ENCODE data around the gene MMP17.

The MMP17 gene

GRCh38 chr12:131803961-131804521, 24.2 kb upstream of the MMP17 start:
- Histone ChIP-seq H3K9me2 (replicated peaks; ENCODE audit: insufficient read depth, low read length) (no peaks in the 10 kb centered on the region), H3K9ac (ENCODE audit: low read length) (no peak overlapping the region), H3K4me1 (ENCODE audit: low read length) (no peaks in the 10 kb centered on the region), H3K4me3 (ENCODE audit: low read length) (no peak overlapping the region), H4K20me1 (ENCODE audit: insufficient read depth, low read length) (no peaks in the 10 kb centered on the region), H3K79me2 (ENCODE audit: low read length) (no peaks in the 10 kb centered on the region), H3K4me2 (ENCODE audit: low read depth, low read length) (no peak overlapping the region), H3K36me3 (replicated peaks; ENCODE audit: insufficient read depth, low read length) (no peaks in the 10 kb centered on the region), H2AFZ (ENCODE audit: low read length) (no peak overlapping the region), H3K27me3 (replicated peaks; ENCODE audit: insufficient read depth, low read length) (no peaks in the 10 kb centered on the region), H3K9me3 (replicated peaks; ENCODE audit: insufficient read depth, low read length) (no peaks in the 10 kb centered on the region), H3F3A (ENCODE audit: insufficient read depth, low read length) (no peaks in the 10 kb centered on the region), H3K27ac (ENCODE audit: low read length) (no peak overlapping the region)
- no peak for DNase-seq
- TF ChIP-seq, protein P1, sequence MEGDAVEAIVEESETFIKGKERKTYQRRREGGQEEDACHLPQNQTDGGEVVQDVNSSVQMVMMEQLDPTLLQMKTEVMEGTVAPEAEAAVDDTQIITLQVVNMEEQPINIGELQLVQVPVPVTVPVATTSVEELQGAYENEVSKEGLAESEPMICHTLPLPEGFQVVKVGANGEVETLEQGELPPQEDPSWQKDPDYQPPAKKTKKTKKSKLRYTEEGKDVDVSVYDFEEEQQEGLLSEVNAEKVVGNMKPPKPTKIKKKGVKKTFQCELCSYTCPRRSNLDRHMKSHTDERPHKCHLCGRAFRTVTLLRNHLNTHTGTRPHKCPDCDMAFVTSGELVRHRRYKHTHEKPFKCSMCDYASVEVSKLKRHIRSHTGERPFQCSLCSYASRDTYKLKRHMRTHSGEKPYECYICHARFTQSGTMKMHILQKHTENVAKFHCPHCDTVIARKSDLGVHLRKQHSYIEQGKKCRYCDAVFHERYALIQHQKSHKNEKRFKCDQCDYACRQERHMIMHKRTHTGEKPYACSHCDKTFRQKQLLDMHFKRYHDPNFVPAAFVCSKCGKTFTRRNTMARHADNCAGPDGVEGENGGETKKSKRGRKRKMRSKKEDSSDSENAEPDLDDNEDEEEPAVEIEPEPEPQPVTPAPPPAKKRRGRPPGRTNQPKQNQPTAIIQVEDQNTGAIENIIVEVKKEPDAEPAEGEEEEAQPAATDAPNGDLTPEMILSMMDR (IDR thresholded peaks at IDR 0.05; ENCODE audit: low read length), result no peak
- no peak for TF ChIP-seq EZH2 (optimal IDR thresholded peaks at IDR 0.05; ENCODE audit: low read depth, low read length)
- no peak for TF ChIP-seq EZH2phosphoT487 (IDR thresholded peaks at IDR 0.05; ENCODE audit: low read length)

DNA sequence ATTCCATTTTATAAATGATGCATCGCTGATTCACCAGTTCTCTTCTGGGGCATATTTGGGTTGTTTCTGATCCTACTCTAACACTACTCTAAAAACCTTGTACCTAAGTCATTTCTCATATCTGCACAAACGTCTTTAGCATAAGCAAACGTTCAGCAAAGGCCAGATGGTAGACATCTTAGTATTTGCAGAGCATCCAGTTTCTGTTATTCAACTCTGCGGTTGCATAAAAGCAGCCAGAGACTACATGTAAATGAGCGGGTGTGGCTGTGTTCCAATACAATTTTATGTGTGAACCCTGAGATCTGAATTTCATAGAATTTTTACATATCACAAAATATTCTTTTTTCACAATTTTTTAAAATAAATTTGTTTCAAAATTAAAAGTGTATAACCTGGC, 22.8 kb upstream of the MMP17 start:
- Histone ChIP-seq H3F3A (ENCODE audit: insufficient read depth, low read length) (no peaks in the 10 kb centered on the region), H3K9me2 (replicated peaks; ENCODE audit: insufficient read depth, low read length) (no peaks in the 10 kb centered on the region), H3K4me2 (ENCODE audit: low read depth, low read length) (no peak overlapping the region), H3K4me3 (ENCODE audit: low read length) (no peak overlapping the region), H3K9ac (ENCODE audit: low read length) (no peak overlapping the region), H4K20me1 (ENCODE audit: insufficient read depth, low read length) (no peaks in the 10 kb centered on the region), H3K9me3 (replicated peaks; ENCODE audit: insufficient read depth, low read length) (no peaks in the 10 kb centered on the region), H3K79me2 (ENCODE audit: low read length) (no peaks in the 10 kb centered on the region), H3K27ac (ENCODE audit: low read length) (no peak overlapping the region), H2AFZ (ENCODE audit: low read length) (no peak overlapping the region), H3K36me3 (replicated peaks; ENCODE audit: insufficient read depth, low read length) (no peaks in the 10 kb centered on the region), H3K4me1 (ENCODE audit: low read length) (no peaks in the 10 kb centered on the region), H3K27me3 (replicated peaks; ENCODE audit: insufficient read depth, low read length) (no peaks in the 10 kb centered on the region)
- no peak for DNase-seq
- TF ChIP-seq EZH2 (optimal IDR thresholded peaks at IDR 0.05; ENCODE audit: low read depth, low read length) (no peak), EZH2phosphoT487 (IDR thresholded peaks at IDR 0.05; ENCODE audit: low read length) (no peak)
- TF ChIP-seq, protein P1 (IDR thresholded peaks at IDR 0.05; ENCODE audit: low read length), result no peak

DNA sequence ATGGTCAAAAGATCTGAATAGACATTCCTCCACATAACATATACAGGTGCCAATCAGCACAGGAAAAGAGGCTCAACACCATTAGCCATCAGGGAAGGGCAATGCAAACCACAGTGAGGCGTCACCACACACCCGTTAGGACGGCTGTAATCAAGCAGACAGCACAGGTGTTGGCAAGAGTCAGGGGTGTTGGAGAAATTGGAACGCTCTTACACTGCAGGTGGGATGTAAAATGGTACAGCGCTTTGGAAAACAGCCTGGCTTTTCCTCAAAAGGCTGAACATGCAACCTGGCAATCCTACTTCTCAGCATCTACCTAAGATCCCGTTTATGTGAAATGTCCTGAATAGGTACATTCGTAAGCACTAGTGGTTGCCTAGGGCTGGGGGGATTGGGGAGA, 21.5 kb upstream of the MMP17 start:
- Histone ChIP-seq H4K20me1 (ENCODE audit: insufficient read depth, low read length) (no peaks in the 10 kb centered on the region), H3K27me3 (replicated peaks; ENCODE audit: insufficient read depth, low read length) (no peaks in the 10 kb centered on the region), H3K9me3 (replicated peaks; ENCODE audit: insufficient read depth, low read length) (no peaks in the 10 kb centered on the region), H3K4me1 (ENCODE audit: low read length) (no peaks in the 10 kb centered on the region), H2AFZ (ENCODE audit: low read length) (no peak overlapping the region), H3K9ac (ENCODE audit: low read length) (no peak overlapping the region), H3K79me2 (ENCODE audit: low read length) (no peaks in the 10 kb centered on the region), H3K4me2 (ENCODE audit: low read depth, low read length) (no peak overlapping the region), H3F3A (ENCODE audit: insufficient read depth, low read length) (no peaks in the 10 kb centered on the region), H3K4me3 (ENCODE audit: low read length) (no peak overlapping the region), H3K9me2 (replicated peaks; ENCODE audit: insufficient read depth, low read length) (no peaks in the 10 kb centered on the region), H3K27ac (ENCODE audit: low read length) (no peak overlapping the region), H3K36me3 (replicated peaks; ENCODE audit: insufficient read depth, low read length) (no peaks in the 10 kb centered on the region)
- no peak for DNase-seq
- TF ChIP-seq EZH2 (optimal IDR thresholded peaks at IDR 0.05; ENCODE audit: low read depth, low read length) (no peak), EZH2phosphoT487 (IDR thresholded peaks at IDR 0.05; ENCODE audit: low read length) (no peak)
- TF ChIP-seq, protein P1 (IDR thresholded peaks at IDR 0.05; ENCODE audit: low read length), result no peak
